HL-60/S4 treated with phorbol 12-myristate 13-acetate at 8.2 ng/mL for 4 days and 3 days (cell line): Measurements from ENCODE around the gene TRIM31.

Experiments used
- in situ Hi-C: fragments of 300-500 bp; cut with MboI; formaldehyde crosslinking; loops from 2 replicates; pipeline ENCODE4 v1.15.0; 2022; ENCODE audit warnings: low sequenced_read_pairs

The TRIM31 gene

GRCh38 chr6:30055513-30055912, 57.4 kb downstream of the TRIM31 start:
- in situ Hi-C loops = no loop called here

DNA sequence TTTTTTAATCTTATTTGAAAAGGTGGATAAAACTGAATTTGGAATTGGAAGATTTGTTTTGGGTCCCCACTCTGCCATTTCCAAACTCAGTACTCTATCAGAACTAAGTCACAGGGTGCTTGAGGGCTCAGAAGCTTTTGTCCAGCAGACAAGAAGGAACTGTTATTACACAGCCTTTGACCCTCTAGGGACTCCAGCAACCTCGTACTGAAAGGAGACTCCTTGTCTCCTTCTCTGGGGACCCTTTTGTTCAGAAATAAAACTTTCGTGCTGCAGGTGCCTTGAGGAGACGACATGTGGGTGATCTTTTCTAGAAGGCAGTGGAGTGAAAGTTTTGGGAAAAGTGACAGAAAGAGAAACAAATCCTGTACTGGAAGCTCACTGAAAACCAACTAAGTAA, 59.2 kb downstream of the TRIM31 start:
- in situ Hi-C loops = no loop called here
